Measurements from ENCODE around the gene TOR3A. TPM values are rescaled to one million over a fixed set of nuclear protein-coding genes. Genes with fewer than 3 reads are reported as not detected.

The TOR3A gene
- total and polyA plus RNA-seq, 2 donors (not counting 1 experiment from before 2014, with no cell fraction given): 49.9 to 65.6 TPM

DNA sequence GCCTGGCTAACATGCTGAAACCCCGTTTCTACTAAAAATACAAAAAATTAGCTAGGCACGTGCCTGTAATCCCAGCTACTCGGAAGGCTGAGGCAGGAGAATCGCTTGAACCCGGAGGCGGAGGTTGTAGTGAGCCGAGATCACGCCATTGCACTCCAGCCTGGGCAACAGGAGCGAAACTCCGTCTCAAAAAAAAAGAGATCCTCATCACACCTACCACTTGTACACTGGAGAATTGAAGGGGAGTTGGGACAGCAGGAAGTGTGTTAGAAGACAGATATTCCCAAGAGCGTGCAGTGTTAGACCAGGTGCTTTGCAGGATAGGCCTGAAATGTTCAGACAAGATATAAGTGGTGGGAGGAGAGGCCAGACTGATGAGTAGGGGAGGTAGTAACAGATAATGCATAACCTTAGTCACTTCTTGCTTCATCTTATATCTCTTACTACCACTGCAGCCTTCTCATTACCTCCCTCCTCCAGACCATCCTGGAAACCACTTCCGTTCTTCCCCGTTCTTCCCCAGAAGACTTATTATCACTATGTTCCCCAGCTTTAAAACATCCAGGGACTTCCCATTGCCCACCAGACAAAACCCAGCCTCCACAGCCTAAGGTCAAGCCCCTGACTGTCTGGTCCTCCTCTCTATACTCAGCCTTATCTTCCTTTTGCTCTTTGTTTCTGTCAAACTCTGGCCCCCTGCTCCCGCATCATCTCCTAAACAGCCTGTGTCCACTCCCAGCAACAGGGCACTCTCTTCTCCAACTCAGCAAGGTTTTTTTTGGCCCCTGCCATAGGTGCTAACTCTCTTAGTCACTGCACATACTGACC lies 34.8 kb upstream of the TOR3A start:
- H3K4me2 ChIP-seq (replicated peaks; ENCODE audit: low read depth, low read length, poor library complexity, severe bottlenecking): no peak overlapping the region
- no peak overlapping the region for H3K27ac ChIP-seq (ENCODE audit: low read length in 2 of 2)
- peaks cover 2% of the 10 kb centered on the region in 2 experiments for H3K36me3 ChIP-seq (replicated peaks in 1 of 2; ENCODE audit: control extremely low read depth in 1 of 2, control insufficient read depth in 1 of 2, extremely low read depth in 1 of 2, insufficient read depth in 2 of 2, low read length in 1 of 2)
- ChIA-PET POLR2A (no interaction called here), CTCF (no interaction called here)
- no peaks in the 10 kb centered on the region for H3K27me3 ChIP-seq (replicated peaks in 1 of 4; ENCODE audit: control extremely low read depth in 1 of 4, control insufficient read depth in 3 of 4, insufficient read depth in 4 of 4, low read length in 3 of 4)
- H3K4me1 ChIP-seq (ENCODE audit: control insufficient read depth in 2 of 2, insufficient read depth in 2 of 2, low read length in 2 of 2): peaks cover 0 to 5% of the 10 kb centered on the region in 2 donors
- H3K4me1 Mint-ChIP-seq: peaks cover 10% of the 10 kb centered on the region
- TF ChIP-seq EZH2 (IDR thresholded peaks at IDR 0.05; ENCODE audit: borderline replicate concordance, insufficient read depth, low read depth, low read length, poor library complexity, severe bottlenecking): no peak
- TF ChIP-seq, protein P1, sequence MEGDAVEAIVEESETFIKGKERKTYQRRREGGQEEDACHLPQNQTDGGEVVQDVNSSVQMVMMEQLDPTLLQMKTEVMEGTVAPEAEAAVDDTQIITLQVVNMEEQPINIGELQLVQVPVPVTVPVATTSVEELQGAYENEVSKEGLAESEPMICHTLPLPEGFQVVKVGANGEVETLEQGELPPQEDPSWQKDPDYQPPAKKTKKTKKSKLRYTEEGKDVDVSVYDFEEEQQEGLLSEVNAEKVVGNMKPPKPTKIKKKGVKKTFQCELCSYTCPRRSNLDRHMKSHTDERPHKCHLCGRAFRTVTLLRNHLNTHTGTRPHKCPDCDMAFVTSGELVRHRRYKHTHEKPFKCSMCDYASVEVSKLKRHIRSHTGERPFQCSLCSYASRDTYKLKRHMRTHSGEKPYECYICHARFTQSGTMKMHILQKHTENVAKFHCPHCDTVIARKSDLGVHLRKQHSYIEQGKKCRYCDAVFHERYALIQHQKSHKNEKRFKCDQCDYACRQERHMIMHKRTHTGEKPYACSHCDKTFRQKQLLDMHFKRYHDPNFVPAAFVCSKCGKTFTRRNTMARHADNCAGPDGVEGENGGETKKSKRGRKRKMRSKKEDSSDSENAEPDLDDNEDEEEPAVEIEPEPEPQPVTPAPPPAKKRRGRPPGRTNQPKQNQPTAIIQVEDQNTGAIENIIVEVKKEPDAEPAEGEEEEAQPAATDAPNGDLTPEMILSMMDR (IDR thresholded peaks at IDR 0.05): no peak
- peaks cover 0 to 2% (median 0%) of the 10 kb centered on the region in 3 donors for H3K9me3 ChIP-seq (ENCODE audit: control extremely low read depth in 1 of 3, control insufficient read depth in 2 of 3, insufficient read depth in 1 of 3, low read length in 2 of 3)
- H3K79me2 ChIP-seq (ENCODE audit: control insufficient read depth, insufficient read depth, low read length): peaks cover 18% of the 10 kb centered on the region
- WGBS (ENCODE audit: insufficient coverage): 98% methylated on average over 8 of the region's 14 CpGs
- no peaks in the 10 kb centered on the region for H3K27me3 Mint-ChIP-seq
- H2AFZ ChIP-seq (ENCODE audit: insufficient read depth, low read depth, low read length, poor library complexity, severe bottlenecking): no peak overlapping the region
- H3K4me3 Mint-ChIP-seq: no peak overlapping the region
- ATAC-seq (ENCODE audit: low read depth): no peak
- H4K20me1 ChIP-seq (ENCODE audit: control insufficient read depth, insufficient read depth, low read length, poor library complexity, severe bottlenecking): peaks cover 13% of the 10 kb centered on the region
- intact Hi-C loops (cut with micrococcal nuclease): no loop called here
- no peak overlapping the region for H3K9ac ChIP-seq (ENCODE audit: low read length)
- H3K27ac Mint-ChIP-seq: no peak overlapping the region
- H3K4me3 ChIP-seq (ENCODE audit: control extremely low read depth in 1 of 5, extremely low read depth in 1 of 5, insufficient read depth in 1 of 5, low read depth in 2 of 5, low read length in 4 of 5): no peak overlapping the region
- H3K9me3 Mint-ChIP-seq (ENCODE audit: insufficient read depth): no peaks in the 10 kb centered on the region
- no peak for DNase-seq

DNA sequence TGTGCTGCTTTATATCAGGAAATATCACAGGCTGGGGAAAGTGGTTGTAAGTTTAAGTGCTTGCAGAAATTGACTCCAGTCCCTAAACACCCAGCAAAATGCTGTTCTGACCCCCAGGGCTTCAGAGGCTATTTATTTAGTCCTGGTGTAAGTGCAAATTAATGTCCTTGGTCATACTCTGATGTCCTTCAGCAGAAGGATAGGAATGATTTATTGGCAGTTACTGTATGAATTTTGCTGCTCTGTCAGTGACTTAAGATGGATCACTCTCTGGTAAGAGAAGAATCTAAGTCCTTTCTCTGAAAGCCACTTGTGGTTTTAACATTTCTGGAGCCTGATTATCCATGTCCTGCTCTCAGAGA lies 34.3 kb upstream of the TOR3A start:
- Mint-ChIP-seq H3K4me1 (peaks cover 10% of the 10 kb centered on the region), H3K27ac (no peak overlapping the region), H3K4me3 (no peak overlapping the region), H3K9me3 (ENCODE audit: insufficient read depth) (no peaks in the 10 kb centered on the region), H3K27me3 (no peaks in the 10 kb centered on the region)
- H3K27ac ChIP-seq (ENCODE audit: low read length in 2 of 2): no peak overlapping the region
- H3K79me2 ChIP-seq (ENCODE audit: control insufficient read depth, insufficient read depth, low read length): peaks cover 12% of the 10 kb centered on the region
- H3K4me3 ChIP-seq (ENCODE audit: control extremely low read depth in 1 of 5, extremely low read depth in 1 of 5, insufficient read depth in 1 of 5, low read depth in 2 of 5, low read length in 4 of 5): no peak overlapping the region
- peaks cover 2% of the 10 kb centered on the region in 2 experiments for H3K36me3 ChIP-seq (replicated peaks in 1 of 2; ENCODE audit: control extremely low read depth in 1 of 2, control insufficient read depth in 1 of 2, extremely low read depth in 1 of 2, insufficient read depth in 2 of 2, low read length in 1 of 2)
- no peaks in the 10 kb centered on the region for H3K27me3 ChIP-seq (replicated peaks in 1 of 4; ENCODE audit: control extremely low read depth in 1 of 4, control insufficient read depth in 3 of 4, insufficient read depth in 4 of 4, low read length in 3 of 4)
- H3K9ac ChIP-seq (ENCODE audit: low read length): no peak overlapping the region
- ATAC-seq (ENCODE audit: low read depth): no peak
- TF ChIP-seq, protein P1 (IDR thresholded peaks at IDR 0.05): no peak
- no peak for TF ChIP-seq EZH2 (IDR thresholded peaks at IDR 0.05; ENCODE audit: borderline replicate concordance, insufficient read depth, low read depth, low read length, poor library complexity, severe bottlenecking)
- intact Hi-C loops (cut with micrococcal nuclease): no loop called here
- DNase-seq: no peak
- H3K4me2 ChIP-seq (replicated peaks; ENCODE audit: low read depth, low read length, poor library complexity, severe bottlenecking): no peak overlapping the region
- CTCF ChIA-PET: no interaction called here
- H4K20me1 ChIP-seq (ENCODE audit: control insufficient read depth, insufficient read depth, low read length, poor library complexity, severe bottlenecking): peaks cover 7% of the 10 kb centered on the region
- H3K4me1 ChIP-seq (ENCODE audit: control insufficient read depth in 2 of 2, insufficient read depth in 2 of 2, low read length in 2 of 2): peaks cover 0 to 5% of the 10 kb centered on the region in 2 donors
- no peaks in the 10 kb centered on the region for H3K9me3 ChIP-seq (ENCODE audit: control extremely low read depth in 1 of 3, control insufficient read depth in 2 of 3, insufficient read depth in 1 of 3, low read length in 2 of 3)
- POLR2A ChIA-PET: no interaction called here
- no peak overlapping the region for H2AFZ ChIP-seq (ENCODE audit: insufficient read depth, low read depth, low read length, poor library complexity, severe bottlenecking)

Data from B cell (primary cell).